ENCODE results near the gene PER2.

DNA sequence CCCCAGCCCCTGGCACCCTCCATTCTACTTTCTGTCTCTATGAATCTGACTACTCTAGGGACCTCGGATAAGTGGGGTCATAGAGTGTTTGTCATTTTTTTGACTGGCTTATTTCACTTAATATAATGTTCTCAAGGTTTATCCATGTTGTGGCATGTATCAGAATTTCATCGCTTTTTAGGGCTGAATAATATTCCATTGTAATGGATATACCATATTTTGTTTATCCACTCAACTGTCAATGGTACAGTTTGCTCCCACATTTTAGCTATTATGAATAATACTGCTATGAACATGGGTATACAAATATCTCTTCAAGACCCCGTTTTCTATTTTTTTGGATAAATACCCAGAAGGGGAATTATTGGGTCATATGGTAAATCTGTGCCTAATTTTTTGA is 39.3 kb upstream of the PER2 start:
- no peak for TF ChIP-seq GABPB1 (CRISPR knock-in tag; IDR thresholded peaks at IDR 0.05)
- TF ChIP-seq, protein P1, sequence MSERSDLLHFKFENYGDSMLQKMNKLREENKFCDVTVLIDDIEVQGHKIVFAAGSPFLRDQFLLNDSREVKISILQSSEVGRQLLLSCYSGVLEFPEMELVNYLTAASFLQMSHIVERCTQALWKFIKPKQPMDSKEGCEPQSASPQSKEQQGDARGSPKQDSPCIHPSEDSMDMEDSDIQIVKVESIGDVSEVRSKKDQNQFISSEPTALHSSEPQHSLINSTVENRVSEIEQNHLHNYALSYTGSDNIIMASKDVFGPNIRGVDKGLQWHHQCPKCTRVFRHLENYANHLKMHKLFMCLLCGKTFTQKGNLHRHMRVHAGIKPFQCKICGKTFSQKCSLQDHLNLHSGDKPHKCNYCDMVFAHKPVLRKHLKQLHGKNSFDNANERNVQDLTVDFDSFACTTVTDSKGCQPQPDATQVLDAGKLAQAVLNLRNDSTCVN (CRISPR knock-in tag; IDR thresholded peaks at IDR 0.05): no peak
- TF ChIP-seq ZFP36 (IDR thresholded peaks at IDR 0.05; ENCODE audit: low read depth, low read length, partially characterized antibody): no peak
- TF ChIP-seq, protein P2, sequence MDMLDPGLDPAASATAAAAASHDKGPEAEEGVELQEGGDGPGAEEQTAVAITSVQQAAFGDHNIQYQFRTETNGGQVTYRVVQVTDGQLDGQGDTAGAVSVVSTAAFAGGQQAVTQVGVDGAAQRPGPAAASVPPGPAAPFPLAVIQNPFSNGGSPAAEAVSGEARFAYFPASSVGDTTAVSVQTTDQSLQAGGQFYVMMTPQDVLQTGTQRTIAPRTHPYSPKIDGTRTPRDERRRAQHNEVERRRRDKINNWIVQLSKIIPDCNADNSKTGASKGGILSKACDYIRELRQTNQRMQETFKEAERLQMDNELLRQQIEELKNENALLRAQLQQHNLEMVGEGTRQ (CRISPR knock-in tag; IDR thresholded peaks at IDR 0.05): no peak
- TF ChIP-seq MXI1 (IDR thresholded peaks at IDR 0.05; ENCODE audit: low read depth, low read length): no peak
- TF ChIP-seq SP2 (IDR thresholded peaks at IDR 0.05; ENCODE audit: extremely low read depth, low read depth, low read length, poor library complexity, severe bottlenecking): no peak

Measured in K562 (cell line).